K562 (cell line): ENCODE data around the gene SAMD14. TPM values are rescaled to one million over a fixed set of nuclear protein-coding genes. Genes with fewer than 3 reads are reported as not detected.
A peak's percentile ranks its signal among the peaks of the same experiment; 100 is the strongest.

Source experiments
- ATAC-seq: fragments of 200-7000 bp; cut with Tn5 transposase; 3 replicates; pipeline ENCODE4 v1.9.1; 2020; ENCODE audit warnings: moderate library complexity
- BruUV-seq: library from RNA; stranded (reverse); fragments of 400-500 nt; replicated peaks from 2 replicates; lab custom pipeline; 2021; lab: Mats Ljungman, UMichigan
- CTCF ChIA-PET: fragments of 300-600 bp; formaldehyde crosslinking; extraction: SDS; loops from one replicate; lab custom pipeline; 2021; ENCODE audit warnings: low intra/inter-chr PET ratio; lab: Yijun Ruan, JAX
- POLR2A ChIA-PET: fragments of 300-600, 350-650 bp; sonication (Branson Sonifier 250); formaldehyde crosslinking; extraction: SDS; loops from one replicate; lab custom pipeline; 2021; ENCODE audit warnings: antibody characterized with exemption, inconsistent platforms; lab: Yijun Ruan, JAX
- DNase-seq, 4 experiments: peaks; one replicate each; pipeline versions ENCODE4 v3.0.0 to v3.0.0-alpha.2; 2011 to 2018; ENCODE audit warnings: low spot score in 3 of 4, mixed read lengths in 3 of 4; ENCODE audit errors: extremely low read depth in 1 of 4
- FAIRE-seq: peaks from 2 replicates; lab custom pipeline; 2011; peaks lifted over from hg19 to GRCh38; lab: Jason Lieb, UNC
- H2AFZ ChIP-seq: 2 replicates; pipeline ENCODE4 v1.6.0; 2011; ENCODE audit warnings: low read depth, low read length, control low read depth, inconsistent platforms
- H3K27ac ChIP-seq: fragments of 200-600 bp; 3 replicates; pipeline ENCODE4 v1.8.0; 2011; ENCODE audit warnings: low read depth, mild to moderate bottlenecking, control low read depth, inconsistent platforms, low read length, moderate library complexity, mixed read lengths; ENCODE audit errors: extremely low read depth
- H3K27me3 ChIP-seq, 2 experiments: fragments of 300-600 bp in 1 of 2; 2 replicates in 1 of 2; 3 replicates in 1 of 2; pipeline versions ENCODE4 v1.6.0 to v1.8.0; 2011; ENCODE audit warnings: inconsistent platforms in 2 of 2, low read length in 2 of 2, mild to moderate bottlenecking in 1 of 2, mixed read lengths in 1 of 2, moderate library complexity in 1 of 2; ENCODE audit not compliant: control insufficient read depth in 2 of 2, insufficient read depth in 2 of 2
- H3K36me3 ChIP-seq: fragments of 300-600 bp; 3 replicates; pipeline ENCODE4 v1.8.0; 2011; ENCODE audit warnings: mild to moderate bottlenecking, low read length, inconsistent platforms; ENCODE audit not compliant: control insufficient read depth, insufficient read depth
- H3K4me1 ChIP-seq, 2 experiments: fragments of 200-600 bp in 1 of 2; replicated peaks in 1 of 2; 2 replicates in 1 of 2; 3 replicates in 1 of 2; pipeline versions ENCODE4 v1.5.1 to v1.8.0; 2011; ENCODE audit warnings: inconsistent platforms in 2 of 2, low read length in 2 of 2, mild to moderate bottlenecking in 1 of 2, mixed read lengths in 1 of 2, moderate library complexity in 1 of 2; ENCODE audit not compliant: control insufficient read depth in 2 of 2, insufficient read depth in 2 of 2
- H3K4me2 ChIP-seq: 2 replicates; pipeline ENCODE4 v1.6.1; 2011; ENCODE audit warnings: low read length, control low read depth, inconsistent platforms, mixed read lengths; ENCODE audit not compliant: insufficient read depth
- H3K4me3 ChIP-seq: fragments of 200-600 bp; sonication (generic), shearing (Covaris generic); 2 replicates; pipeline ENCODE4 v1.5.1; 2016; ENCODE audit warnings: control low read depth, inconsistent platforms
- H3K79me2 ChIP-seq: fragments of 200-600 bp; 3 replicates; pipeline ENCODE4 v1.8.0; 2011; ENCODE audit warnings: low read length, inconsistent platforms; ENCODE audit not compliant: control insufficient read depth, insufficient read depth
- H3K9ac ChIP-seq, 2 experiments: 2 replicates each; pipeline versions ENCODE4 v1.6.0 to v1.6.1; 2011; ENCODE audit warnings: low read depth in 2 of 2, low read length in 2 of 2, control low read depth in 1 of 2, inconsistent platforms in 1 of 2, mild to moderate bottlenecking in 1 of 2, mixed read lengths in 1 of 2; ENCODE audit not compliant: insufficient read depth in 1 of 2
- H3K9me1 ChIP-seq: one replicate; pipeline ENCODE4 v1.6.0; 2011; ENCODE audit warnings: inconsistent platforms, mild to moderate bottlenecking, low read length, moderate library complexity; ENCODE audit not compliant: control insufficient read depth, insufficient read depth
- H3K9me3 ChIP-seq: replicated peaks from 2 replicates; pipeline ENCODE4 v1.5.1; 2011; ENCODE audit warnings: low read depth, low read length, inconsistent platforms; ENCODE audit not compliant: control insufficient read depth, insufficient read depth
- H4K20me1 ChIP-seq: replicated peaks from 2 replicates; pipeline ENCODE4 v1.6.1; 2011; ENCODE audit warnings: low read length, inconsistent platforms, mixed read lengths; ENCODE audit not compliant: control insufficient read depth, insufficient read depth
- DDX20 ChIP-seq: fragments of 450-650 bp; IDR thresholded peaks from 2 replicates; pipeline ENCODE4 v1.6.1; 2016; ENCODE audit warnings: missing genetic modification characterization, low read depth, mild to moderate bottlenecking, missing compliant biosample characterization, moderate library complexity
- HMG20A ChIP-seq: fragments of 450-650 bp; formaldehyde crosslinking; conservative IDR thresholded peaks from 2 replicates; pipeline ENCODE4 v1.4.0; 2020; ENCODE audit warnings: mild to moderate bottlenecking, mixed read lengths
- KLF13 ChIP-seq: fragments of 450-650 bp; IDR thresholded peaks from 2 replicates; pipeline ENCODE4 v1.6.1; 2016; ENCODE audit warnings: missing genetic modification characterization, low read depth, mild to moderate bottlenecking, missing compliant biosample characterization, moderate library complexity, borderline replicate concordance
- L3MBTL2 ChIP-seq: fragments of 450-650 bp; IDR thresholded peaks from 2 replicates; pipeline ENCODE4 v1.6.1; 2016; ENCODE audit warnings: mild to moderate bottlenecking, moderate library complexity
- NCOA4 ChIP-seq: fragments of 450-650 bp; IDR thresholded peaks from 2 replicates; pipeline ENCODE4 v1.6.1; 2018; ENCODE audit warnings: mild to moderate bottlenecking; ENCODE audit not compliant: partially characterized antibody
- RBBP5 ChIP-seq: fragments of 200-600 bp; sonication (generic); IDR thresholded peaks from 2 replicates; pipeline ENCODE4 v1.6.1; 2012; ENCODE audit warnings: borderline replicate concordance, mild to moderate bottlenecking, low read length, control low read depth, inconsistent platforms; ENCODE audit not compliant: insufficient read depth, poor library complexity, severe bottlenecking
- RBFOX2 ChIP-seq: fragments of 200-400 bp; formaldehyde crosslinking; IDR thresholded peaks from 2 replicates; pipeline ENCODE4 v1.6.1; 2017; ENCODE audit warnings: low read depth, mild to moderate bottlenecking, low read length, moderate library complexity
- TCF7 ChIP-seq: sonication (generic); IDR thresholded peaks from 2 replicates; pipeline ENCODE4 v1.6.1; 2016; ENCODE audit warnings: antibody characterized with exemption, borderline replicate concordance
- ZBTB8A ChIP-seq: fragments of 450-650 bp; IDR thresholded peaks from 2 replicates; pipeline ENCODE4 v1.6.1; 2018; ENCODE audit warnings: mild to moderate bottlenecking, moderate library complexity; ENCODE audit not compliant: partially characterized antibody
- ZC3H4 ChIP-seq: sonication (generic); formaldehyde crosslinking; IDR thresholded peaks from 2 replicates; pipeline ENCODE4 v1.9.0; 2021; ENCODE audit warnings: missing genetic modification reagents, borderline replicate concordance
- ZNF431 ChIP-seq: sonication (generic); formaldehyde crosslinking; IDR thresholded peaks from 2 replicates; pipeline ENCODE4 v1.8.0; 2022; ENCODE audit warnings: mild to moderate bottlenecking, missing genetic modification reagents
- WGBS: fragments of 100-300 bp; shearing (Covaris generic); methylation state at CpG from one replicate; pipeline ENCODE4 v1.1.6; 2016; ENCODE audit warnings: low coverage, mixed read lengths; ENCODE audit not compliant: insufficient coverage; ENCODE audit errors: missing lambda C conversion rate; 5-methylcytosine and 5-hydroxymethylcytosine counted together
- in situ Hi-C: fragments of 300-500 bp; cut with MboI; formaldehyde crosslinking; loops from 4 replicates; pipeline ENCODE4 v1.15.0; 2018; ENCODE audit warnings: inconsistent platforms, mixed read lengths
- intact Hi-C: fragments of 100-400 bp; cut with micrococcal nuclease; formaldehyde crosslinking; loops from 2 replicates; pipeline ENCODE4 v1.14.2; 2022
- polyA plus RNA-seq, 8 experiments: library from polyadenylated mRNA; depleted of rRNA in 4 of 8; stranded (reverse) in 5 of 8; unstranded in 3 of 8; fragments of >200 nt; fragmentation: Nextera tagmentation in 2 of 8; fragmentation: Illumina TruSeq in 1 of 8; extraction: Ambion mirVana in 2 of 8; extraction: Trizol in 1 of 8; gene quantifications; 2 replicates each; pipeline versions ENCODE4 v1.2.1 to v1.2.3, GENCODE V29; 2011 to 2014; ENCODE audit warnings: inconsistent platforms in 1 of 8, missing spikeins in 1 of 8
- total RNA-seq, 7 experiments: library from RNA; depleted of rRNA in 6 of 7; stranded (reverse); fragments of >200 nt in 6 of 7; fragmentation: Illumina TruSeq in 2 of 7; extraction: Trizol in 2 of 7; gene quantifications; 2 replicates each; pipeline versions ENCODE4 v1.2.1 to v1.2.3, GENCODE V29; 2011 to 2021; ENCODE audit warnings: low replicate concordance in 1 of 7
- TF ChIP-seq, protein P1 (sequence below): fragments of 250-450 bp; sonication (Bioruptor Pico); IDR thresholded peaks from 2 replicates; pipeline ENCODE4 v1.8.0; 2021; ENCODE audit warnings: mild to moderate bottlenecking, moderate library complexity

SAMD14 gene
- total and polyA plus RNA-seq, 9 of the 15 experiments (the other 6 are each of a cell fraction or from before 2014, with no cell fraction given): 0.04 to 0.07 TPM; not detected in 7

GRCh38 chr17:50145532-50146229, 15.7 kb upstream of the SAMD14 start:
- no peaks in the 10 kb centered on the region for H3K27me3 ChIP-seq
- H3K27ac ChIP-seq: no peak overlapping the region
- CTCF ChIA-PET: no interaction called here
- H3K36me3 ChIP-seq: peaks cover 73% of the 10 kb centered on the region
- H3K4me3 ChIP-seq: no peak overlapping the region
- peaks cover 14% of the 10 kb centered on the region for H3K9me1 ChIP-seq
- H3K4me1 ChIP-seq: peaks cover 20 to 65% of the 10 kb centered on the region in 2 experiments; a peak in 4 of 5 replicates
- H3K4me2 ChIP-seq: no peak overlapping the region
- no peak for DNase-seq
- peak overlapping the region in 1 of 2 experiments; percentile 97; a peak in 2 of 4 replicates for H3K9ac ChIP-seq
- peaks cover 14% of the 10 kb centered on the region for H4K20me1 ChIP-seq
- WGBS: 68% methylated on average over 5 of the region's 11 CpGs
- POLR2A ChIA-PET: interaction anchor here (0.7 to 2.0 kb wide), 3 partner anchors 9 to 129 kb away, joined by 3 to 6 read pairs (median 5); no protein-coding TSS in a partner anchor
- no peak for ATAC-seq
- in situ Hi-C loops: no loop called here
- TF ChIP-seq RBBP5 (peak; percentile 11), HMG20A (no peak), KLF13 (tag) (no peak), NCOA4 (no peak), TCF7 (no peak), ZC3H4 (CRISPR knock-in tag) (no peak), ZBTB8A (no peak), DDX20 (tag) (no peak), L3MBTL2 (no peak), ZNF431 (no peak), RBFOX2 (0 out of 2 replicates have a peak, but pooled peaks have one; percentile 10)
- TF ChIP-seq, protein P1, sequence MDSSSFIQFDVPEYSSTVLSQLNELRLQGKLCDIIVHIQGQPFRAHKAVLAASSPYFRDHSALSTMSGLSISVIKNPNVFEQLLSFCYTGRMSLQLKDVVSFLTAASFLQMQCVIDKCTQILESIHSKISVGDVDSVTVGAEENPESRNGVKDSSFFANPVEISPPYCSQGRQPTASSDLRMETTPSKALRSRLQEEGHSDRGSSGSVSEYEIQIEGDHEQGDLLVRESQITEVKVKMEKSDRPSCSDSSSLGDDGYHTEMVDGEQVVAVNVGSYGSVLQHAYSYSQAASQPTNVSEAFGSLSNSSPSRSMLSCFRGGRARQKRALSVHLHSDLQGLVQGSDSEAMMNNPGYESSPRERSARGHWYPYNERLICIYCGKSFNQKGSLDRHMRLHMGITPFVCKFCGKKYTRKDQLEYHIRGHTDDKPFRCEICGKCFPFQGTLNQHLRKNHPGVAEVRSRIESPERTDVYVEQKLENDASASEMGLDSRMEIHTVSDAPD: no peak
- TF ChIP-seq, all 486 proteins: peak for 2
- BruUV-seq: no TSS peak
- Histone ChIP-seq H2AFZ (no peak overlapping the region), H3K79me2 (peaks cover 83% of the 10 kb centered on the region), H3K9me3 (no peaks in the 10 kb centered on the region)
- intact Hi-C loops: no loop called here
- FAIRE-seq: no peak
